Effector memory CD4-positive, alpha-beta T cell (primary cell): ENCODE results near the gene UXS1.
"Not testable (repeated sequence)": the region's sequence is repeated elsewhere in the genome, so short reads cannot be mapped to it uniquely, and the experiment has no call there.

Experiments
- DNase-seq, 3 donors: peaks; one replicate each; pipeline ENCODE4 v3.0.0-alpha.2; 2020
- H3K27ac ChIP-seq: 2 replicates; pipeline ENCODE4 v1.7.0; 2013; ENCODE audit warnings: mild to moderate bottlenecking, low read length, moderate library complexity; ENCODE audit not compliant: insufficient read depth, poor library complexity, severe bottlenecking
- H3K27me3 ChIP-seq: replicated peaks from 2 replicates; pipeline ENCODE4 v1.7.0; 2013; ENCODE audit warnings: mild to moderate bottlenecking, low read length; ENCODE audit not compliant: insufficient read depth, control insufficient read depth, poor library complexity, severe bottlenecking
- H3K36me3 ChIP-seq: 2 replicates; pipeline ENCODE4 v1.7.0; 2013; ENCODE audit warnings: mild to moderate bottlenecking, low read length, moderate library complexity; ENCODE audit not compliant: control insufficient read depth, insufficient read depth
- H3K4me1 ChIP-seq: 2 replicates; pipeline ENCODE4 v1.7.0; 2013; ENCODE audit warnings: low read length, mild to moderate bottlenecking; ENCODE audit not compliant: control insufficient read depth, insufficient read depth, poor library complexity, severe bottlenecking
- H3K4me3 ChIP-seq: 2 replicates; pipeline ENCODE4 v1.7.0; 2013; ENCODE audit warnings: low read length, low read depth, mild to moderate bottlenecking; ENCODE audit not compliant: insufficient read depth, poor library complexity, severe bottlenecking
- H3K9me3 ChIP-seq: 2 replicates; pipeline ENCODE4 v1.7.0; 2013; ENCODE audit warnings: mild to moderate bottlenecking, low read length, moderate library complexity; ENCODE audit not compliant: control insufficient read depth

The UXS1 gene

GRCh38 chr2:106208399-106208798, 14.3 kb upstream of the UXS1 start:
- DNase-seq: no peak
- Histone ChIP-seq H3K4me3 (no peak overlapping the region), H3K27me3 (no peaks in the 10 kb centered on the region)

GRCh38 chr2:106207246-106207645, 13.1 kb upstream of the UXS1 start:
- no peak overlapping the region for H3K4me3 ChIP-seq
- H3K36me3 ChIP-seq: no peaks in the 10 kb centered on the region
- no peak overlapping the region for H3K27ac ChIP-seq
- no peaks in the 10 kb centered on the region for H3K9me3 ChIP-seq
- no peak for DNase-seq
- H3K4me1 ChIP-seq: peaks cover 5% of the 10 kb centered on the region
- no peaks in the 10 kb centered on the region for H3K27me3 ChIP-seq

More at GRCh38 chr2:106208399-106208798, 14.3 kb upstream of the UXS1 start:
- peaks cover 5% of the 10 kb centered on the region for H3K4me1 ChIP-seq
- H3K27ac ChIP-seq: no peak overlapping the region
- no peaks in the 10 kb centered on the region for H3K9me3 ChIP-seq
- H3K36me3 ChIP-seq: no peaks in the 10 kb centered on the region

GRCh38 chr2:106205488-106205887, 11.4 kb upstream of the UXS1 start:
- Histone ChIP-seq H3K9me3 (no peaks in the 10 kb centered on the region), H3K4me3 (no peak overlapping the region), H3K36me3 (no peaks in the 10 kb centered on the region)

GRCh38 chr2:106204551-106204950, 10.4 kb upstream of the UXS1 start:
- H3K36me3 ChIP-seq, H3K4me3 ChIP-seq, H3K27ac ChIP-seq, H3K27me3 ChIP-seq, H3K4me1 ChIP-seq, DNase-seq, H3K9me3 ChIP-seq: not testable (repeated sequence)

More at GRCh38 chr2:106205488-106205887, 11.4 kb upstream of the UXS1 start:
- no peak overlapping the region for H3K27ac ChIP-seq
- H3K4me1 ChIP-seq: peaks cover 5% of the 10 kb centered on the region
- no peaks in the 10 kb centered on the region for H3K27me3 ChIP-seq
- DNase-seq: no peak

GRCh38 chr2:106201661-106202060, 7.6 kb upstream of the UXS1 start:
- Histone ChIP-seq H3K36me3 (no peaks in the 10 kb centered on the region), H3K27ac (no peak overlapping the region), H3K27me3 (no peaks in the 10 kb centered on the region), H3K4me3 (no peak overlapping the region), H3K9me3 (no peaks in the 10 kb centered on the region), H3K4me1 (peaks cover 5% of the 10 kb centered on the region)
- no peak for DNase-seq

GRCh38 chr2:106197878-106198277, 3.8 kb upstream of the UXS1 start:
- no peak overlapping the region for H3K27ac ChIP-seq
- no peaks in the 10 kb centered on the region for H3K27me3 ChIP-seq
- H3K4me3 ChIP-seq: no peak overlapping the region
- H3K4me1 ChIP-seq: peaks cover 6% of the 10 kb centered on the region
- H3K9me3 ChIP-seq: no peaks in the 10 kb centered on the region
- no peak for DNase-seq
- no peaks in the 10 kb centered on the region for H3K36me3 ChIP-seq

- DNase-seq: no peak
- Histone ChIP-seq H3K9me3 (no peaks in the 10 kb centered on the region), H3K4me3 (no peak overlapping the region), H3K27ac (no peak overlapping the region), H3K4me1 (peaks cover 10% of the 10 kb centered on the region), H3K27me3 (no peaks in the 10 kb centered on the region), H3K36me3 (no peaks in the 10 kb centered on the region)
Measured at GRCh38 chr2:106195981-106196380, 1.9 kb upstream of the UXS1 start.

GRCh38 chr2:106195456-106195855, 1.4 kb upstream of the UXS1 start:
- Histone ChIP-seq H3K4me1 (peaks cover 10% of the 10 kb centered on the region), H3K27ac (no peak overlapping the region), H3K27me3 (no peaks in the 10 kb centered on the region), H3K4me3 (no peak overlapping the region), H3K36me3 (no peaks in the 10 kb centered on the region), H3K9me3 (no peaks in the 10 kb centered on the region)
- no peak for DNase-seq

GRCh38 chr2:106193690-106193976, 468 bp downstream of the UXS1 start:
- Histone ChIP-seq H3K36me3 (no peaks in the 10 kb centered on the region), H3K27ac (peak overlapping the region; percentile 76), H3K4me3 (peak overlapping the region; percentile 78), H3K27me3 (no peaks in the 10 kb centered on the region), H3K4me1 (peaks cover 18% of the 10 kb centered on the region), H3K9me3 (no peaks in the 10 kb centered on the region)
- no peak for DNase-seq

GRCh38 chr2:106192752-106193689, 1.1 kb downstream of the UXS1 start:
- no peaks in the 10 kb centered on the region for H3K36me3 ChIP-seq
- H3K27me3 ChIP-seq: no peaks in the 10 kb centered on the region
- peak; percentile 12 to 16 (median 14) for DNase-seq
- H3K4me1 ChIP-seq: peaks cover 24% of the 10 kb centered on the region
- H3K9me3 ChIP-seq: no peaks in the 10 kb centered on the region
- peak overlapping the region; percentile 78 for H3K4me3 ChIP-seq
- H3K27ac ChIP-seq: peak overlapping the region; percentile 76
